MCF 10A (cell line): ENCODE measurements around the gene ANGPTL7. TPM values are rescaled to one million over a fixed set of nuclear protein-coding genes. Genes with fewer than 3 reads are reported as not detected.

Experiments
- BruUV-seq: library from RNA; stranded (reverse); fragments of 400-500 nt; replicated peaks from 2 replicates; lab custom pipeline; 2021; lab: Mats Ljungman, UMichigan
- CTCF ChIA-PET: fragments of 300-600 bp; sonication (Branson Sonifier 250); formaldehyde crosslinking; extraction: SDS; loops from one replicate; lab custom pipeline; 2021; ENCODE audit warnings: antibody characterized with exemption, inconsistent platforms; lab: Yijun Ruan, JAX
- POLR2A ChIA-PET: fragments of 300-600, 350-650 bp; sonication (Branson Sonifier 250); formaldehyde crosslinking; extraction: SDS; loops from one replicate; lab custom pipeline; 2020; ENCODE audit warnings: antibody characterized with exemption, inconsistent platforms; lab: Yijun Ruan, JAX
- DNase-seq: peaks from one replicate; pipeline ENCODE4 v3.0.0-alpha.2; 2018; ENCODE audit not compliant: unreplicated experiment
- H3K27ac Mint-ChIP-seq: one replicate; pipeline ENCODE4 v1.8.0; 2022; ENCODE audit warnings: mild to moderate bottlenecking, low read depth, mixed read lengths; ENCODE audit not compliant: unreplicated experiment
- H3K27me3 Mint-ChIP-seq: one replicate; pipeline ENCODE4 v1.8.0; 2022; ENCODE audit warnings: mixed read lengths; ENCODE audit not compliant: insufficient read depth, unreplicated experiment
- H3K36me3 Mint-ChIP-seq: one replicate; pipeline ENCODE4 v1.8.0; 2022; ENCODE audit warnings: mild to moderate bottlenecking, moderate library complexity, mixed read lengths; ENCODE audit not compliant: insufficient read depth, unreplicated experiment
- H3K4me1 Mint-ChIP-seq: one replicate; pipeline ENCODE4 v1.8.0; 2022; ENCODE audit warnings: mixed read lengths; ENCODE audit not compliant: insufficient read depth, unreplicated experiment
- H3K4me3 Mint-ChIP-seq: one replicate; pipeline ENCODE4 v1.8.0; 2022; ENCODE audit warnings: mild to moderate bottlenecking, moderate library complexity, mixed read lengths; ENCODE audit not compliant: unreplicated experiment
- H3K9me3 Mint-ChIP-seq: one replicate; pipeline ENCODE4 v1.8.0; 2022; ENCODE audit warnings: mixed read lengths; ENCODE audit not compliant: unreplicated experiment
- intact Hi-C: fragments of 100-400 bp; cut with micrococcal nuclease; formaldehyde crosslinking; loops from 2 replicates; pipeline ENCODE4 v1.14.1; 2022
- total RNA-seq: library from RNA; stranded (reverse); gene quantifications from 2 replicates; pipeline ENCODE4 v1.2.3, GENCODE V29; 2022
- TF ChIP-seq, protein P1 (sequence below): fragments of 200-600 bp; IDR thresholded peaks from one replicate; pipeline ENCODE4 v1.8.0; 2022; ENCODE audit warnings: antibody characterized with exemption, mild to moderate bottlenecking; ENCODE audit not compliant: unreplicated experiment

The ANGPTL7 gene
- total RNA-seq, 1 experiment from 2014 or later, result not detected

GRCh38 chr1:11180342-11180744 lies 8.8 kb upstream of the ANGPTL7 start:
- CTCF ChIA-PET, result interaction anchor here (0.6 kb wide), 1 partner anchor 173 kb away, joined by 3 read pairs; no protein-coding TSS in a partner anchor
- no peak overlapping the region for H3K27ac Mint-ChIP-seq
- H3K27me3 Mint-ChIP-seq, result no peaks in the 10 kb centered on the region
- intact Hi-C loops, result no loop called here
- H3K9me3 Mint-ChIP-seq, result no peaks in the 10 kb centered on the region
- no TSS peak for BruUV-seq
- no peak overlapping the region for H3K4me3 Mint-ChIP-seq
- H3K36me3 Mint-ChIP-seq, result peaks cover 23% of the 10 kb centered on the region
- TF ChIP-seq, protein P1, sequence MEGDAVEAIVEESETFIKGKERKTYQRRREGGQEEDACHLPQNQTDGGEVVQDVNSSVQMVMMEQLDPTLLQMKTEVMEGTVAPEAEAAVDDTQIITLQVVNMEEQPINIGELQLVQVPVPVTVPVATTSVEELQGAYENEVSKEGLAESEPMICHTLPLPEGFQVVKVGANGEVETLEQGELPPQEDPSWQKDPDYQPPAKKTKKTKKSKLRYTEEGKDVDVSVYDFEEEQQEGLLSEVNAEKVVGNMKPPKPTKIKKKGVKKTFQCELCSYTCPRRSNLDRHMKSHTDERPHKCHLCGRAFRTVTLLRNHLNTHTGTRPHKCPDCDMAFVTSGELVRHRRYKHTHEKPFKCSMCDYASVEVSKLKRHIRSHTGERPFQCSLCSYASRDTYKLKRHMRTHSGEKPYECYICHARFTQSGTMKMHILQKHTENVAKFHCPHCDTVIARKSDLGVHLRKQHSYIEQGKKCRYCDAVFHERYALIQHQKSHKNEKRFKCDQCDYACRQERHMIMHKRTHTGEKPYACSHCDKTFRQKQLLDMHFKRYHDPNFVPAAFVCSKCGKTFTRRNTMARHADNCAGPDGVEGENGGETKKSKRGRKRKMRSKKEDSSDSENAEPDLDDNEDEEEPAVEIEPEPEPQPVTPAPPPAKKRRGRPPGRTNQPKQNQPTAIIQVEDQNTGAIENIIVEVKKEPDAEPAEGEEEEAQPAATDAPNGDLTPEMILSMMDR, result no peak
- H3K4me1 Mint-ChIP-seq, result peaks cover 6% of the 10 kb centered on the region
- POLR2A ChIA-PET, result interaction anchor here (0.6 to 2.5 kb wide), 4 partner anchors 21 to 58 kb away, joined by 3 to 8 read pairs (median 4); no protein-coding TSS in a partner anchor
- peak; percentile 13 for DNase-seq

GRCh38 chr1:11182884-11183283 lies 6.3 kb upstream of the ANGPTL7 start:
- H3K9me3 Mint-ChIP-seq, result no peaks in the 10 kb centered on the region
- ChIA-PET CTCF (interaction anchor here (0.9 kb wide), 2 partner anchors 11 to 146 kb away, joined by 3 to 5 read pairs; no protein-coding TSS in a partner anchor), POLR2A (interaction anchor here (0.8 to 1.0 kb wide), 2 partner anchors 26 to 79 kb away, joined by 3 read pairs; no protein-coding TSS in a partner anchor)
- H3K36me3 Mint-ChIP-seq, result peaks cover 30% of the 10 kb centered on the region
- no peaks in the 10 kb centered on the region for H3K27me3 Mint-ChIP-seq
- intact Hi-C loops, result no loop called here
- H3K4me1 Mint-ChIP-seq, result peaks cover 6% of the 10 kb centered on the region
- no peak overlapping the region for H3K27ac Mint-ChIP-seq
- no TSS peak for BruUV-seq
- TF ChIP-seq, protein P1, result no peak
- H3K4me3 Mint-ChIP-seq, result no peak overlapping the region
- no peak for DNase-seq

GRCh38 chr1:11184973-11185372 lies 4.2 kb upstream of the ANGPTL7 start:
- CTCF ChIA-PET, result interaction anchor here (0.6 to 0.7 kb wide), 4 partner anchors 8 to 691 kb away, joined by 3 to 5 read pairs (median 4); no protein-coding TSS in a partner anchor
- no peak overlapping the region for H3K27ac Mint-ChIP-seq
- no peaks in the 10 kb centered on the region for H3K9me3 Mint-ChIP-seq
- POLR2A ChIA-PET, result no interaction called here
- peaks cover 40% of the 10 kb centered on the region for H3K36me3 Mint-ChIP-seq
- no peak overlapping the region for H3K4me3 Mint-ChIP-seq
- intact Hi-C loops, result no loop called here
- peaks cover 6% of the 10 kb centered on the region for H3K4me1 Mint-ChIP-seq
- DNase-seq, result no peak
- no TSS peak for BruUV-seq
- TF ChIP-seq, protein P1, result no peak
- no peaks in the 10 kb centered on the region for H3K27me3 Mint-ChIP-seq

DNA sequence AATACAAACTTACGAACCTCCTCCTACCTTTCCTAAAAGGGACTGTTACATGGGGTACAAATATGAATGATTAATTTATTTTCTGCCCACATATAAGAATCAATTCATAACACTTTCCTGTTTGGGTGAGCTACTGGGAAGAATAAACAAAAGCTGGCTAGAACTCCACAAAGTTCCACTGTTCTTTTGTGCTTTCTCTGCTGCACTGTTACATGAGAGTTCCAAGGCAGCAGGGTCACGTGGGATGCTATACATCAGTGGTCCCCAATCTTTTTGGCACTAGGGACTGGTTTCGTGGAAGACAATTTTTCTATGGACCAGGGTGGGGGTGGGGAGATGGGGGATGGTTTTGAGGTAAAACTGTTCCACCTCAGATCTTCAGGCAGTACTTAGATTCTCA lies 2.2 kb upstream of the ANGPTL7 start:
- H3K4me1 Mint-ChIP-seq, result no peaks in the 10 kb centered on the region

More for the DNA sequence above, 2.2 kb upstream of the ANGPTL7 start:
- Mint-ChIP-seq H3K27me3 (no peaks in the 10 kb centered on the region), H3K36me3 (peaks cover 47% of the 10 kb centered on the region), H3K27ac (no peak overlapping the region), H3K9me3 (no peaks in the 10 kb centered on the region), H3K4me3 (no peak overlapping the region)
- POLR2A ChIA-PET, result no interaction called here
- TF ChIP-seq, protein P1, result no peak
- DNase-seq, result no peak
- intact Hi-C loops, result no loop called here
- BruUV-seq, result no TSS peak
- CTCF ChIA-PET, result interaction anchor here (1.5 kb wide), 1 partner anchor 149 kb away, joined by 7 read pairs; no protein-coding TSS in a partner anchor
